C4-2B (cell line): ENCODE results near the gene KRTAP9-8.
"Not testable (repeated sequence)": the region's sequence is repeated elsewhere in the genome, so short reads cannot be mapped to it uniquely, and the experiment has no call there.

ENCODE experiments used
- ZFX ChIP-seq: fragments of 450-650 bp; IDR thresholded peaks from 2 replicates; pipeline ENCODE4 v1.6.1; 2017
- TF ChIP-seq, protein P1 (sequence below): fragments of 450-650 bp; conservative IDR thresholded peaks from 2 replicates; pipeline ENCODE4 v1.5.1; 2017; ENCODE audit warnings: mild to moderate bottlenecking

DNA sequence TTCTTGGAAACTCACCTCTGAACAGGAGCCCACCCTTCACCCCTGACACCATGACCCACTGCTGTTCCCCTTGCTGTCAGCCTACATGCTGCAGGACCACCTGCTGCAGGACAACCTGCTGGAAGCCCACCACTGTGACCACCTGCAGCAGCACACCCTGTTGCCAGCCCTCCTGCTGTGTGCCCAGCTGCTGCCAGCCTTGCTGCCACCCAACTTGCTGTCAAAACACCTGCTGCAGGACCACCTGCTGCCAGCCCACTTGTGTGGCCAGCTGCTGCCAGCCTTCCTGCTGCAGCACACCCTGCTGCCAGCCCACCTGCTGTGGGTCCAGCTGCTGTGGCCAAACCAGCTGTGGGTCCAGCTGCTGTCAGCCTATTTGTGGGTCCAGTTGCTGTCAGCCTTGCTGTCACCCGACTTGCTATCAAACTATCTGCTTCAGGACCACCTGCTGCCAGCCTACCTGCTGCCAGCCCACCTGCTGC is 47.9 kb upstream of the KRTAP9-8 start, which contains the start of gene KRTAP9-1:
- TF ChIP-seq, protein P1, sequence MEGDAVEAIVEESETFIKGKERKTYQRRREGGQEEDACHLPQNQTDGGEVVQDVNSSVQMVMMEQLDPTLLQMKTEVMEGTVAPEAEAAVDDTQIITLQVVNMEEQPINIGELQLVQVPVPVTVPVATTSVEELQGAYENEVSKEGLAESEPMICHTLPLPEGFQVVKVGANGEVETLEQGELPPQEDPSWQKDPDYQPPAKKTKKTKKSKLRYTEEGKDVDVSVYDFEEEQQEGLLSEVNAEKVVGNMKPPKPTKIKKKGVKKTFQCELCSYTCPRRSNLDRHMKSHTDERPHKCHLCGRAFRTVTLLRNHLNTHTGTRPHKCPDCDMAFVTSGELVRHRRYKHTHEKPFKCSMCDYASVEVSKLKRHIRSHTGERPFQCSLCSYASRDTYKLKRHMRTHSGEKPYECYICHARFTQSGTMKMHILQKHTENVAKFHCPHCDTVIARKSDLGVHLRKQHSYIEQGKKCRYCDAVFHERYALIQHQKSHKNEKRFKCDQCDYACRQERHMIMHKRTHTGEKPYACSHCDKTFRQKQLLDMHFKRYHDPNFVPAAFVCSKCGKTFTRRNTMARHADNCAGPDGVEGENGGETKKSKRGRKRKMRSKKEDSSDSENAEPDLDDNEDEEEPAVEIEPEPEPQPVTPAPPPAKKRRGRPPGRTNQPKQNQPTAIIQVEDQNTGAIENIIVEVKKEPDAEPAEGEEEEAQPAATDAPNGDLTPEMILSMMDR = not testable (repeated sequence)
- TF ChIP-seq ZFX = not testable (repeated sequence)
